HK-2 (cell line): Measurements from ENCODE around the gene ZNF687.

Experiments used
- DNase-seq: peaks from one replicate; pipeline ENCODE4 v3.0.0-alpha.2; 2018; ENCODE audit not compliant: unreplicated experiment

The ZNF687 gene

DNA sequence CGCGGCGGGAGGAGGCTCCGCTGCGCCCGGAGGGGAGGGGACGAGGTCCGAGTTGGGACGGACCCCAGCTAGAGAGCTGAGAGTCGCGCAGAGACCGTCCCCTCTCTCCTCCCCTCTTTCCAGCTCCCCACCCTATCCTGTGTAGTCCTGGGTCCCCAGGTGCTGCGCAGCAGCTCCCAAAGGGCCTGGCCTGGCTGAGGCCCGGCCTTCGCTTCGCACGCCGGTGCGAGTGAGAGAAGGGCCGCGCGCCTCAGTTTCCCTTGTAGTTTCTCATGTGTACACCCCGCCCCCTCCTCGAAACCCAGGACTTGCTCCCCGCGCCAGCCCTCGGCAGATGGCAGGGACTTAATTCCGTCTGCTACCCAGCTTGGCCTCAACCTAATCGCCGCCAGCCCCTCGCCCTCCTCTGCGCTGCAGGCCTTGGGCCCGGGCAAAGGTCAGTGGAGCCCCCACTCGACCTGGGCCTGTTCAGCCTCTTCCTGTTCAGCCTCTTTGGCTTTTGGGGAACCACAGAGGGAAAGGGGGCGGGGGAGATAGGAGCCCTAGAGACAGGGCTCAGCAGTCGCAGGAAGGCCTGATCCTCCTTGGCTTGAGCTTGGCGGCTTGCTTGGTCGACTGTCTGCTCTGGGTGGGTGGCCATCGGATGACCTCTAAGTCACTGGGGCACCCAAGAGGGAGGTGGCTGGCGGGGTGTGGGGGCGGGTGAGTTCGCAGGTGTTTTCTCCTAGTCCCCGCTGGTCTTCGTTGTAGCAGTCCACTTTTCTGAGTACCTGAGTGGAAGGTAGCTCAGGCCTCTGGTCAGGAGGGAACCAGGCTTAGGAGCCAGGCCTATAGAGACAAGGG lies 1.0 kb downstream of the ZNF687 start:
- DNase-seq, result peak; percentile 50

DNA sequence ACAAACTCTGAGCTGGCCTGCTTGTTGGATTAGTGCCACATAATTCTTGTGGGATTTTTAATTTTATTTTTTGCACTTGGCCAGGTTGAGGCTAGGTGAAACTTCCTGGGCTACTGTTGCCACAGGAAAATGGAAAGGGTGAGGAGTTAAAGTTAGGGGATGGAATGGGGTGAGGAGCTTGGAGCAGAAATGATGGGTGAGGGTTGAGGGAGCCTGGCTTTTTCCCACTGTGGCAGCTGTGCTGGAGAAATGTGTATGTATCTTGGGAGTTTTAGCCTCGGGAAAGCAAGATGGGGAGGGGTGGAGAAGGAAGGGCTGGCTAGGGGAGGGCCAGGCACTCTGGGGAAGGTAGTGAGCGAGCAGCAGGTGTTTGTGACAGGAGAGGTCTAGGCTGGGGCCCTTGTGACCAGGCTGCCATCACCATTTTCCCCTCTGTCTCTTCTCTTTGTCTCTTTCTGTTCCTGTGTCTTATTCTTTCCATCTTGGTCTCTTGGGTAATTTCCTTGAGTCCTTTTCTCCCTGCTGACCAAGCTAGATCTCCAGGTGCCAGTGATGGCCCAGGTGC lies 2.0 kb downstream of the ZNF687 start:
- no peak for DNase-seq

DNA sequence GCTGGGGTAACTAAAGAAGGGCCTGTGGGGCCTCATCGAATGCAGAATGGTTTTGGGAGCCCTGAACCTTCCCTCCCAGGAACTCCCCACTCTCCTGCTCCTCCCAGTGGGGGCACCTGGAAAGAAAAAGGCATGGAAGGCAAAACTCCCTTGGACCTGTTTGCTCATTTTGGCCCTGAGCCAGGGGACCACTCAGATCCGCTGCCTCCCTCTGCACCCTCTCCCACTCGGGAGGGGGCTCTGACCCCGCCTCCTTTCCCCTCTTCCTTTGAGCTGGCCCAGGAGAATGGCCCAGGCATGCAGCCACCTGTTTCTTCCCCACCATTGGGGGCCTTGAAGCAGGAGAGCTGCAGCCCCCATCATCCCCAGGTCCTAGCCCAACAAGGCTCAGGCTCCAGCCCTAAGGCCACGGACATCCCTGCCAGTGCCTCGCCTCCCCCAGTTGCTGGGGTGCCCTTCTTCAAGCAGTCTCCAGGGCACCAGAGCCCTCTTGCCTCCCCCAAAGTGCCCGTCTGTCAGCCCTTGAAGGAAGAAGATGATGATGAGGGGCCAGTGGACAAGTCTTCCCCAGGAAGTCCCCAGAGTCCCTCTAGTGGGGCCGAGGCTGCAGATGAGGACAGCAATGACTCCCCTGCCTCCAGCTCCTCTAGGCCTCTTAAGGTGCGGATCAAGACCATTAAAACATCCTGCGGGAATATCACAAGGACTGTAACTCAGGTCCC lies 4.7 kb downstream of the ZNF687 start:
- no peak for DNase-seq

DNA sequence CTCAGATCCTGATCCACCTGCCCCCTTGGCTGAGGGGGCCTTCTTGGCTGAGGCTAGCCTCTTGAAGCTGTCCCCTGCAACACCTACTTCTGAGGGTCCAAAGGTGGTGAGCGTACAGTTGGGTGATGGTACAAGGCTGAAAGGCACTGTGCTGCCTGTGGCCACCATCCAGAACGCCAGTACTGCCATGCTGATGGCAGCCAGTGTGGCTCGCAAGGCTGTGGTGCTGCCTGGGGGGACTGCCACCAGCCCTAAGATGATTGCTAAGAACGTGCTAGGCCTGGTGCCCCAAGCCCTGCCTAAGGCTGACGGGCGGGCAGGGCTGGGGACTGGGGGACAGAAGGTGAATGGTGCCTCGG lies 5.2 kb downstream of the ZNF687 start:
- no peak for DNase-seq

DNA sequence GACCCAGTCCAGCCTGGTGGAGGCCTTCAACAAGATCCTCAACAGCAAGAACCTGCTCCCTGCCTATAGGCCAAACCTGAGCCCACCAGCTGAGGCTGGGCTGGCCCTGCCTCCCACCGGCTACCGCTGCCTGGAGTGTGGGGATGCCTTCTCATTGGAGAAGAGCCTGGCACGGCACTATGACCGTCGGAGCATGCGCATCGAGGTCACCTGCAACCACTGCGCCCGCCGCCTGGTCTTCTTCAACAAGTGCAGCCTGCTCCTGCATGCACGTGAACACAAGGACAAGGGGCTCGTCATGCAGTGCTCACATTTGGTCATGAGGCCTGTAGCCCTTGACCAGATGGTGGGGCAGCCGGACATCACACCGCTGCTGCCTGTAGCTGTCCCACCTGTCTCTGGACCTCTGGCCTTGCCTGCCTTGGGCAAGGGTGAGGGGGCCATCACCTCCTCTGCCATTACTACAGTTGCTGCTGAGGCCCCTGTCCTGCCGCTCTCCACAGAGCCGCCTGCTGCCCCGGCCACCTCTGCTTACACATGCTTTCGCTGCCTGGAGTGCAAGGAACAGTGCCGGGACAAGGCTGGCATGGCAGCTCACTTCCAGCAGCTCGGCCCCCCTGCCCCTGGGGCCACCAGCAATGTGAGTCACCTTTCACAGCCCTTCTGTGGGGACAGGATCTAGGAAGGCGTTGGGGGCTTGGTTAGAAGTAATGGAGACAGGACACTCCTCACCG lies 5.8 kb downstream of the ZNF687 start:
- no peak for DNase-seq

DNA sequence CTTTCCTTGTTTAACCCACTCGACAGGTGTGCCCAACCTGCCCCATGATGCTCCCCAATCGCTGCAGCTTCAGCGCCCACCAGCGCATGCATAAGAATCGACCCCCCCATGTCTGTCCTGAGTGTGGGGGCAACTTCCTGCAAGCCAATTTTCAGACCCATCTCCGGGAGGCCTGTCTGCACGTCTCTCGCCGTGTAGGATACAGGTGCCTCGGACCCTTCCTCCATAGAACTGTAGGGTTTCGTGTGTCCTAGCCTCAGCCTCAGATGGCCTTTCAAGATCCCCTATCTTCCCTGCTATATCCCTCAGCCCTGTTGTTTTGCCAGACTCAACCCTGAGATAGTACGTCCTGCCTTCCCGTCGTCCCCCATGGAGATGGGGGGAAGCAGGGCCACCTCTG lies 6.4 kb downstream of the ZNF687 start:
- no peak for DNase-seq

DNA sequence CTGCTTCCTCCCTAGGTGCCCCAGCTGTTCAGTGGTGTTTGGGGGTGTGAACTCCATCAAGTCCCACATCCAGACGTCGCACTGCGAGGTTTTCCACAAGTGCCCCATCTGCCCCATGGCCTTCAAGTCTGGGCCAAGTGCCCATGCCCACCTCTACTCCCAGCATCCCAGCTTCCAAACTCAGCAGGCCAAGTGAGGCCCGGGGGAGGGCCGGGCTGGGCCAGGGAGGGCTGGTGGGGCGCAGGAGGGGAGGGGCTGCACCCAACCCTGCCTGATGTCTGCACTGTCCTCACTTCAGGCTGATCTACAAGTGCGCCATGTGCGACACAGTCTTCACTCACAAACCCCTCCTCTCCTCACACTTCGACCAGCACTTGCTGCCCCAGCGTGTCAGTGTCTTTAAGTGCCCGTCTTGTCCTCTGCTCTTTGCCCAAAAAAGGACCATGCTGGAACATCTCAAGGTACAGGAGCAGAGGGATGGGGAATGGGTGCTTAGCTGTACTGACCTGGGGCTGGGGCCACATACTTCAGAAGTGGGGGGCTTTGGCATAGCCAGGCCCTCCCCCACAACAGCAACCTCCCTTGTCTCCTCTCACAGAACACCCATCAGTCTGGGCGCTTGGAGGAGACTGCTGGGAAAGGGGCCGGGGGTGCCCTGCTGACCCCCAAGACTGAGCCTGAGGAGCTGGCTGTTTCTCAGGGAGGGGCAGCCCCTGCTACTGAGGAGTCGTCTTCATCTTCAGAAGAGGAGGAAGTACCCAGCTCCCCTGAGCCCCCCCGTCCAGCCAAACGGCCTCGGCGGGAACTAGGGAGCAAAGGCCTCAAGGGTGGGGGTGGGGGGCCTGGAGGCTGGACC lies 7.2 kb downstream of the ZNF687 start:
- DNase-seq, result no peak

DNA sequence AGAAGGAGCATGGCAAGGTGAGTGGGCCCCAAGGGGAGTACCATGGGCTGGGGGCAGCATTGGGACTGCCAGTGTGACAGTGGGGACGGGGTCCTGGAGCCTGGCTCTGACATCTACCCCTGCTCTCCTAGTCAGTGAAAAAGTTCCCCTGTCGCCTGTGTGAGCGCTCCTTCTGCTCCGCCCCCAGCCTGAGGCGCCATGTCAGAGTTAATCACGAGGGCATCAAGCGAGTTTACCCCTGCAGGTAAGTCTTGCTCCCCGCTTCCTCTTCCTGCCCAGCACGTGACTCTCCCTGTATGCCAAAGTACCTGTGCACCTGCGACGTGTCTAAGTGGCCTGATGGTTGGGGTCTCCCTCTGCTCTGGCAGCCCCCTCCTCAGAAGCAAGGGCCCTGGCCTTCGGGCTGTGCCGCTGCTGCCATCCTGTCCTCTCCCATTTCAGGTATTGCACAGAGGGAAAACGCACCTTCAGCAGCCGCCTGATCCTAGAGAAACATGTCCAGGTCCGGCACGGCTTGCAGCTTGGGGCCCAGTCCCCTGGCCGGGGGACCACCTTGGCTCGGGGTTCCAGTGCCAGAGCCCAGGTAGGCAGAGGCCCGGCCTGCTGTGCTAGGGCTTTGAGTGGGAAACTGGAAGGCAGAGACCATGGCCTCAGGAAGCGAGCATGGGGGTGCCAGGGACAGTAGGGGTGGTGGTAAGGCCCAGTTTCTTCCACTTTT lies 8.1 kb downstream of the ZNF687 start:
- DNase-seq, result no peak

DNA sequence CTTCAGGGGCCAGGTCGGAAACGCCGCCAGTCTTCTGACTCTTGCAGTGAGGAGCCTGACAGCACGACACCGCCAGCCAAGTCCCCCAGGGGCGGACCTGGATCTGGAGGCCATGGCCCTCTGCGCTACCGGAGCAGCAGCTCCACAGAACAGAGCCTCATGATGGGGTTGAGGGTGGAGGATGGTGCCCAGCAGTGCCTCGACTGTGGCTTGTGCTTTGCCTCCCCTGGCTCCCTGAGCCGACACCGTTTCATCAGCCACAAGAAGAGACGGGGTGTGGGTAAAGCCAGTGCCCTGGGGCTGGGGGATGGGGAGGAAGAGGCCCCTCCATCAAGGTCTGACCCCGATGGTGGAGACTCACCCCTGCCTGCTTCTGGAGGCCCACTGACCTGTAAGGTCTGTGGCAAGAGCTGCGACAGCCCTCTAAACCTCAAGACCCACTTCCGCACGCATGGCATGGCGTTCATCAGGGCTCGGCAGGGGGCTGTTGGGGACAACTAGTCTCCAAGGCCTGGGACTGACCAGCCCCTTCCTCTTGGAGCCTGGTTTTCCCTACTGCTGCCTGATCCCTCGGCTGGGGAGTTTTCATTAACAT lies 8.7 kb downstream of the ZNF687 start:
- DNase-seq, result no peak

DNA sequence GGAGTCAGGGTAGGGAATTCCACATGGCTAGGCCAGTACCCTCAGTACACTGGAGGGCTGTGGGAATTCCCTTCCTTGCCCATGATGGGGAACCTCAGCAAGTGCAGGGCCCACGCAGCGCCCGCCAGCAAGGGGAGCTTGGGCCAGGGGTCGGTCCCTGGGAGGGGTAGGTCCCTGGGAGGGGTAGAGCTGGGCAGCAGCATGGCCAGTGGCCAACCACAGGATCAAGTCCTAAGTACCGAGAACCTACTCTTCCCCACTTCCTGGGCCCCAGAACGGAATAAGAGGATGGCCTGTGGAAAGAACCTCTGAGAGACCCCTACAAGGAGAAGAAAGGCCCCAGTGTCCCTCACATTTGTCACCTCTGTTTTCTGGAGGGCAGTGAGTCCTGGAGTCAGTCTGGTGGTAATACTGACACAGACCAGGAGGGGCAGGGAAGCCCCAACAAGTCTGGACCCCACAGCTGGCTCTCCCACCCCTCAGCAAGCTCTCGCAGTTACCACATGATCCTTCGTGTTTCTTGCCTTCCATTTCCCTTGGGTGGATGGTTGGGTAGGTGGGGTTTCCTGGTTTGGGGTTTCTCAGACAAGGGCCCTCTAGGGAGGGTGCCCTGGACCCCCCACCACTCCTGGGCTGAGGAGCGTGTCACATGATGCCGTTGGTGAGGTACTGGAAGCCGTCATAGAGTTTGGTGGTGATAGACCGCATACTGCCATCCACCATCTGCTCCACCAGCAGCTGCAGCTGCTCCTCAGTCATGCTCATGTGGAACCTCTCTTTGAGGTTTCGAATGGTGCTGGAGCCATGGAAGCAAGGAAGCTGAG lies 10.3 kb downstream of the ZNF687 start:
- no peak for DNase-seq

DNA sequence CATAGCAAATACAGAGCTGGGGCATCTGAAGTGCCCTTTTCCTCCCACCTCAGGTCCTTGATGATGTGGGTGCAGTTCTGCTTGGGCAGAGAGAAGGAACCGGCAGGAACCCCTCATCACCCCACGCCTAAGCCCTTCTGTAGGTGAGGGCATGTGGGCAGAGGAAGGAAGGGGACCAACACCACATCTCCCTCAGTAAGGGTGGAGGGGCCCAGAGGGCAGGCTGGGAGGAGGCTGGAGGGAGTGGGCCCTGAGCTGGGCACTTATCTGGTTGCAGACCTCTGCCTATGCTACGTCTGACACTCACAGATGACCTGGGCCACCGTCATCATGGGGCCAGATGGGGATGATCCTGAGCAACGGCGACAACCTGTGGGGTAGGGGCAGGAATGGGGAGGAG lies 11.0 kb downstream of the ZNF687 start:
- no peak for DNase-seq

DNA sequence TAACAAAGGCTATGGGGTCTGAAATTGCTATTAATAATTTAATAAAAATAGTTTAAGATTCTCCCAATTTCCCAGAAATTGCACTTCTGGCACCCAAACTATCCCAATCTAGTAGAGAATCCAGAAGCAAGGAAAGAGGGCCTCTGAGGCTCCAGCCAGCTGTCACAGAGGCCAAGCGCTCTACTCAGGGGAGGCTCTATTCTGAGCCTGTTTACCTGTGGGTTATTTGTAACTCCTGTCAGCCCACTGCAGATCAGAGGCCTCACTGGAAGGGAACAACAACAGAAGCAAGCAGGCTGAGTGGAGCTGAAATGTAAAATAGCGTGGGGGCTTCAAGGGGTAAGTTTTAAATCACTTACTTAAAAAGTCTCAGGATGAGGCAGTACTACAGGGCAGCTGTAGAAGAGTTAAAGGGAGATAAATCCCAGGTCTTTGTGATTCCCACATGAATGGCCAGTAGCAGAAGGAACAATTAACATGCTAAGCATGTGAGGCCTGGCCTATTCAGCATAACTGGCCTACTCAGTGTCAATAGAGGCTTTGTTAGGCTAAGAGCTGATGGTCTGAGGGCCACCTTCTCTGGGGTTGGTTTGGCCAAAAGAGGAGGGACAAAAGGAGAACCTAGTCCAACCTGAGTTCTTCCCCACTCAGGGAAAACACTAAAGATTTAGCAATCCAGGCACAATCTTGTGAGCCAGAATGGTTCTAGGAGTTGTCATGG lies 12.8 kb downstream of the ZNF687 start:
- no peak for DNase-seq

DNA sequence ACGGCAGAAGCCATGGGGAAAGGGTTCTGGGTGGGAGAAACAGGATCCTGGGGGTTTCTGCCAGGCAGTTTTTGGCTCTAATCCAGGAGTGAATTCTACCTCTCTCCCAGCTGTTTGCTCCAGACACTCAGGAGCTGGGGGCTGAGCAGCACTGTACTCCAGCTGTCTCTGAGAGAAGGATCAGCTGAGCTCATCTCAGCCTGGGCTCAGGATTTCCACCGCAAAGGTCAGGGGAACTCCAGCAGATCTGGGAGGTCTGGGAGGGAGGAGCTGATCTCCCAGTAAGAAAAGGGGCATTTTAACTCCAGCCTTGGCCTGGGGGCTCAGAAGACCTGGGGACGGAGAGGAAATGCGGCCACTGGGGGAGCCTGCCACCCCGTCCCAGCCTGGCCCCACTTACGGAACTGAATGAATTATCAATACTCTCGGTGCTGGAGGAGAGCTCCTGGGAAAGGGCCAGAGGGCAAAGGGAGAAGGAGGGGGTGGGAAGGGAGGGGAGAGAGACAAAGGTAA lies 27.8 kb downstream of the ZNF687 start:
- no peak for DNase-seq

DNA sequence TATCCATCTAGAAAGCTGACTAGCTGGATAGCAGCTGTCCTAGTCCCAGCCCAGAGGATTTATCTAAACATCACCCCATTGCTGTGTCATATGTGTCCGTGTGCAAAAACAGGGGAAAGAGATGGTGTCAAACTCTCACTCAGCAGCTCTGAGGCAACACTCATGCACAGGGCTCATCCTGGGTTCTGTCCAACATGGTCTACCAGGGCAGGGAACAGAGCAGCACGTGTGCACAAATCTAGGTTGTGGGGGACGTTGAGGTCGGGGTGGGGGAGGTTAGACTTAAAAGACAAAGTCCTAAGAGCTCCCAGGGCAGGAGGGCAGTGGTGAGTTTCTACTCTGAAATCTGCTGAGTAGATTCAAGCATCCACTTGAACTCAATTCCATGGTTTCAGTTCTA lies 28.9 kb downstream of the ZNF687 start:
- DNase-seq, result no peak

DNA sequence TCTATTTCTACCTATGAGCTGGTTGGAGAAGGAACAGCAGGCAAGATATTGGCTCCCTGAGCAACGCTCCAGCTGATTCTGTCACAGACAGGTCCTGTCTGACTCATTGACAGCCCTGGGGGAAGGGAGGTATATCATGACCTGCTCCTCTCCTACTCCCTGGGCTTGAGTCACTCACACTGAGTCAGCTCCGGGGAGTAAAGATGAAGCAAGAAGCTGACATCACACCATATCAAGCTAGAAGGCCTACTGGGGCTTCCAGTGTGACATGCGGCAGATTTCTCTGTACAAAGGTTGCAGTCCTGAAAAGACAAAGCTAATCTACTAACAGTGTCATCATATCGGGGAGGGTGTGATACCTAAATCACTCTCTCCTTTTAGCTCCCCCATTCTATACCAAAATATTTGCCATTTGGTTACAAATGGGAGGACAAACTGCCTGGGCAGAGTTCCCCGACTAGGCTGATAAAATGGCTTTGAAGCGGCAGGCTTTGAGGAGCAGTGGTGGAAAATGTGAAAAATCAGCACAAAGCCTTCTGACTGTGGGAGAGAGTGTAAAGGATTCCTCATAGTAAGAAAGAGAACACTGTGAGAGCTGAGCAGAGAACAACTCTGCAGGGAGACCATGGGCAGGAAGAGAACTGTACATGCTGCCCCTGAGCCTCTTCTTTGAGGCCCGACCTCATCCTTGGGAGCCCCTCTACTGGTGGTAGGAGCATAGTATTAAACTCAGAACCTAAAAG lies 29.7 kb downstream of the ZNF687 start:
- peak; percentile 86 for DNase-seq

DNA sequence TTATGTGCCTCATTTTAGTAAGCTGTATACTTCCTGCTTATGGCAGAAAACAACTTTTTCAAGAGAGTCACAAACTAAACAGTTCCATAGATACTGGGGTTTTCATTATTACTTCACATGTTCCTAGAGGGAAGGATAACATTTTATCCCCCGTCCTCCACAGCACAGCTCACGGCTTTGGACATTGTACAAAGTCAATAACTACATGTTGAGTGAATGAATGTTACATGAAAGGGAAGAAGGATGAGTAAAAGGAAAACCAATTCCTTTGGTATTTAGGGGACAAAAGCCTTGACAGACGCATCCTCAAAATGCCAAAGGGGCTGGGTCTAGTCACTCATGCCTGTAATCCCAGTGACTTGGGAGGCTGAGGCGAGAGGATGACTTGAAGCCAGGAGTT lies 30.3 kb downstream of the ZNF687 start:
- DNase-seq, result no peak

DNA sequence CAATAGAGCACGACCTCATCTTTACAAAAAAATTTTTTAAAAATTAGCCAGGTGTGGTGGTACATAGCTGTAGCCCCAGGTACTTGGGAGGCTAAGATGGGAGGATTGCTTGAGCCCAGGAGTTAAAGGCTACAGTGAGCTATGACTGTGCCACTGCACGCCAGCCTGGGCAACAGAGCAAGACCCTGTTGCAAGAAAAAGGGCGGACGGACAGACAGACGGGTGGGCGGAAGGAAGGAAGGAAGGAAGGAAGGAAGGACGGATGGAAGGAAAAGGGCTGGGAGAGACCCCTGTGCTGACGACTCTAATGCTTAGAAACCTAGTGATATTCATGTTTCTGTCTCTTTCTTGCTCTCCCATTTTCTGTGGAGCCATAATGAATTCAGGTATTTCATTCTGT lies 30.7 kb downstream of the ZNF687 start:
- DNase-seq, result no peak

DNA sequence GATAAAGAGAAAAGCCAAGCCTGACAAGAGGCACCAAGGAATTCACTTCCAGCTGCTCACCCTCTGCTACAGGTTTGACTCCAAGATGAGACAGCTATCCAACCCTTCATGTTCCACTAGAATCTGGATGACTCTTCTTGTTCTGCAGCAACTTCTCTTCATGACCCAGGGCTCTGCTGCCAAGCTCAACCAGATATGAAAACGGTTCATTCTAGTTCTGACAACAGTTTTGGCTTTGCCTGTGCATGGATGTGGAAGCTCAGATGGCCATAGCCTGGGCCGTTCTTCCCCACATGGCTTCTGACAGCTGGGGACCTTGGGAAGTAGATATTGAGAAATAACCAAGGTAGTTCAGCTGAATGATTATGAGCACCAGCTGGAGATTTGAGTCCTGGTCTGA lies 31.4 kb downstream of the ZNF687 start:
- no peak for DNase-seq
